Stimulated activated memory B cell treated with anti-CD40 and anti-IgM and Interleukin-4, amounts not matched to agents 10 μg/mL and 1 μg/mL and 100 μg/mL, for 72 hours (primary cell): ENCODE results near the gene SHROOM2.

Experiments
- ATAC-seq: fragments of 150-1000 bp; cut with Tn5 transposase; 2 replicates; pipeline ENCODE4 v1.10.0; 2021
- H3K27ac Mint-ChIP-seq: one replicate; pipeline ENCODE4 v1.8.0; 2022; ENCODE audit warnings: mild to moderate bottlenecking, mixed read lengths
- H3K27me3 Mint-ChIP-seq: one replicate; pipeline ENCODE4 v1.8.0; 2022; ENCODE audit warnings: mixed read lengths
- H3K36me3 Mint-ChIP-seq: one replicate; pipeline ENCODE4 v1.8.0; 2022; ENCODE audit warnings: mixed read lengths
- H3K4me1 Mint-ChIP-seq: one replicate; pipeline ENCODE4 v1.8.0; 2022; ENCODE audit warnings: mixed read lengths
- H3K4me3 Mint-ChIP-seq: one replicate; pipeline ENCODE4 v1.8.0; 2022; ENCODE audit warnings: mild to moderate bottlenecking, moderate library complexity, mixed read lengths
- H3K9me3 Mint-ChIP-seq: one replicate; pipeline ENCODE4 v1.8.0; 2022; ENCODE audit warnings: mixed read lengths

SHROOM2 gene

GRCh38 chrX:9884031-9884779, 98.0 kb downstream of the SHROOM2 start:
- Mint-ChIP-seq H3K4me3 (no peak overlapping the region), H3K4me1 (no peaks in the 10 kb centered on the region), H3K9me3 (no peaks in the 10 kb centered on the region), H3K36me3 (no peaks in the 10 kb centered on the region), H3K27ac (no peak overlapping the region), H3K27me3 (peaks cover 11% of the 10 kb centered on the region)
- no peak for ATAC-seq

DNA sequence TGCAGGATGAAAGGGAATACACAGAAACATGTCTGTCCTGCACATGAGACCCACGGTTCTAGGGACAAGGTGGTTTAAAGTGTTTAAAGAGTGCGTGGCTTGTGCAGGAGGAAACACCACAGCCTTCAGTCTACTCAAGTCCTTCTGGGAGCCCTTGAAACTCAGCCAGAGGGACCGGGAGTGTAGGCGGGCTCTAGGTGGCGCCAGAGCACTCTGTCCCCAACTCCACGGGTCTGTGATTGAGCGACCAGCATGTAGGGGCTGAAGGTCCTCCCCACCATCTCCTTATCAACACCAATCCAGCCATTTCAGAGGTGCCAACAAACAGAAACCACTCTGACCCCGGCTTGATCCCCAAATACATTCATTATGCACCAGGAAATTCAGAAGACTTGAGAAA, 98.9 kb downstream of the SHROOM2 start:
- no peaks in the 10 kb centered on the region for H3K4me1 Mint-ChIP-seq
- H3K4me3 Mint-ChIP-seq, result no peak overlapping the region
- H3K27ac Mint-ChIP-seq, result no peak overlapping the region
- H3K36me3 Mint-ChIP-seq, result no peaks in the 10 kb centered on the region
- no peaks in the 10 kb centered on the region for H3K9me3 Mint-ChIP-seq
- peaks cover 11% of the 10 kb centered on the region for H3K27me3 Mint-ChIP-seq
- peak; percentile 76 for ATAC-seq

- no peak for ATAC-seq
- Mint-ChIP-seq H3K36me3 (no peaks in the 10 kb centered on the region), H3K4me3 (no peak overlapping the region), H3K27me3 (peaks cover 11% of the 10 kb centered on the region), H3K27ac (no peak overlapping the region), H3K9me3 (no peaks in the 10 kb centered on the region), H3K4me1 (no peaks in the 10 kb centered on the region)
Measured at GRCh38 chrX:9887659-9888297, 101.5 kb downstream of the SHROOM2 start.

DNA sequence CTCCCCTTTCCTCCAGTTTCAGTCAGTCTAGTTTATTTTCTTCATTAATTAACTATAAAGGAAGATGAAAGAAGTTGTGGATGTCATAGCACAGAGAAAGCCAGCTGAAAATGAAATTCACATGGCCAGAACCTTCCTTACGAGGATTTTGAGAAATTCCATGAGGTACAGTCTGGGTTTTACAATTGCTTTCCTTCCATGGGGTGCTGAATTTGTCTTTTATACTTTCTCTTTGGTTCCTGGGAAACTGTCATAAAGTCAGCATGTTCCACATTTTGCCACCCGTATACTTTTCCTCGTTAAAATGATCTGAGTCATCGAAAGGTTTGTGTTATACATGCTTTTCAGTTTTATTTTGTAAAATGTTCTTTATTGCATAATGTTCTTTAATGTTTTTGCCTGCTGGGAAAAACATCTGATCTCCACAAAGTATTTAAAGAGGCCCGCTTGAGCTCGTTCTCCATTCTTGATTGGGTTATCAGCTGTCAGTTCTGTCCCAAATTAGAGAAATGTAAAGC, 102.8 kb downstream of the SHROOM2 start:
- Mint-ChIP-seq H3K9me3 (no peaks in the 10 kb centered on the region), H3K4me1 (no peaks in the 10 kb centered on the region), H3K27ac (no peak overlapping the region), H3K4me3 (no peak overlapping the region), H3K27me3 (peaks cover under 1% of the 10 kb centered on the region), H3K36me3 (no peaks in the 10 kb centered on the region)
- ATAC-seq, result no peak

GRCh38 chrX:9890681-9891091, 104.5 kb downstream of the SHROOM2 start:
- Mint-ChIP-seq H3K9me3 (no peaks in the 10 kb centered on the region), H3K36me3 (no peaks in the 10 kb centered on the region), H3K4me3 (no peak overlapping the region), H3K4me1 (no peaks in the 10 kb centered on the region), H3K27ac (no peak overlapping the region), H3K27me3 (no peaks in the 10 kb centered on the region)
- ATAC-seq, result no peak

DNA sequence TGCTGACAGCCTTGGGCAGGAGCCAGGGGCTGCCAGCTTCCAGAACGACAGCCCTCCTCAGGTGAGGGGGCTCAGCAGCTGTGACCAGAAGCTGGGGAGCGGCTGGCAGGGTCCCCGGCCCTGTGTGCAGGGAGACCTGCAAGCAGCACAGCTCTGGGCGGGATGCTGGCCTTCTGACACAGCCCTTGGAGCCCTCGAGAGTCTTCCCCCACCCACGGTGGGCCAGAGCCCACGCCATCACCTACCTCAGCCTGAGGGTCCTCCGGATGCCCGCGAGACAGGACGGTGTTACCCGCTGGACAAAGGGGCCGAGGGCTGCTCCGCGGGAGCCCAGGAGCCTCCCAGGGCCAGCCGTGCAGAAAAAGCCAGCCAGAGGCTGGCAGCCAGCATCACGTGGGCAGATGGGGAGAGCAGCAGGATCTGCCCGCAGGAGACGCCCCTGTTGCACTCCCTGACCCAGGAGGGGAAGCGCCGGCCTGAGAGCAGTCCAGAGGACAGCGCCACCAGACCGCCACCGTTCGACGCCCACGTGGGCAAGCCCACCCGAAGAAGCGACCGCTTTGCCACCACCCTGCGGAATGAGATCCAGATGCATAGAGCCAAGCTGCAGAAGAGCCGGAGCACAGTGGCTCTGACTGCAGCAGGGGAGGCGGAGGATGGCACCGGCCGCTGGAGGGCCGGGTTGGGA, 109.1 kb downstream of the SHROOM2 start:
- Mint-ChIP-seq H3K27ac (no peak overlapping the region), H3K4me3 (no peak overlapping the region)

GRCh38 chrX:9897761-9898161, 111.5 kb downstream of the SHROOM2 start:
- Mint-ChIP-seq H3K9me3 (no peaks in the 10 kb centered on the region), H3K27me3 (peaks cover 8% of the 10 kb centered on the region), H3K4me1 (no peaks in the 10 kb centered on the region), H3K36me3 (no peaks in the 10 kb centered on the region), H3K27ac (no peak overlapping the region), H3K4me3 (no peak overlapping the region)
- ATAC-seq, result no peak

More for the DNA sequence above, 109.1 kb downstream of the SHROOM2 start:
- H3K36me3 Mint-ChIP-seq, result no peaks in the 10 kb centered on the region
- no peaks in the 10 kb centered on the region for H3K9me3 Mint-ChIP-seq
- ATAC-seq, result no peak
- H3K4me1 Mint-ChIP-seq, result no peaks in the 10 kb centered on the region
- H3K27me3 Mint-ChIP-seq, result peaks cover 8% of the 10 kb centered on the region

DNA sequence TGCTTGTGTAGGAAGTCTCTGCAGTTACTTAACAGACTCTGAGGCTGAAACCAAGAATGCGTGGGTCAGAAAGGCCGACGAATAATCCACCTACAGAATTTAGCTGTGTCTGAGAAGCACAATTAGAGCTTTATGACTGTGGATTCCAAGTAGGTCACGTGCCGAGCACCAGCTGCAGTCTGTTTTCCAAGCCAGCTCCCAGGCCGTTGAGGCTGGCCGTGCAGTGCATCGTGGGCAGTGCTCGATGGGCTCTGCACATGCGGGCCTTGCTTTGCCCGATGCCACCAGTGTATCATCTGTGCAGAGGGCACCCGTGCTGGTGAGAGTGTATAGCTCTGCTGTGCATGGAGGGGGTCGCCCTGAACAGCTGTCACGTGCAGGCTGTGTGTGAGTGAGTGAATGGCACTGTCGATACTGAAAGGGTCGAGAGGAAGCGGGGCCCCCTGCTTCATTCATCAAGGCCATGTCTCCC, 113.4 kb downstream of the SHROOM2 start:
- Mint-ChIP-seq H3K36me3 (no peaks in the 10 kb centered on the region), H3K27ac (no peak overlapping the region), H3K4me3 (no peak overlapping the region), H3K27me3 (peaks cover 8% of the 10 kb centered on the region), H3K9me3 (no peaks in the 10 kb centered on the region), H3K4me1 (no peaks in the 10 kb centered on the region)
- no peak for ATAC-seq

DNA sequence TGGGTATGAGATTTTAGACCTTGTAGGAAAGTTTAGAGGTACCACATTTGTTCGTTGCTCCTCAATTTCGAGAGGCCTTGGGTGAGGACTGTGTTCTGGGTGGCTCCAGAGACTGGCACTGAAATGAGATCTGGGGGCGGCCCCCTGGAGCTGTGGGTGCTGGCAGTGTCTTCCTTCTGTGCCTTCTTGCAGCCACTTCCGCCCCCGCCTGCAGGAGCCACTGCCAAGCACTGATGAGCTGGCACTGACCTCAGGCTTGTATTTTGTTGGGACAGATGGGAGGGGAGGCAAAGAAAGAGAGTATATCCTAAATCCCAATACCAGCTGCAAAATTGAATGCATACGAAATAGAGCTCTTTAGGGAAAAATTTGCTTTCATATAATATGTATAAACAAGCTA, 116.4 kb downstream of the SHROOM2 start:
- no peaks in the 10 kb centered on the region for H3K9me3 Mint-ChIP-seq
- peaks cover 8% of the 10 kb centered on the region for H3K27me3 Mint-ChIP-seq

GRCh38 chrX:9903146-9903545, 116.9 kb downstream of the SHROOM2 start:
- no peaks in the 10 kb centered on the region for H3K9me3 Mint-ChIP-seq
- peaks cover 8% of the 10 kb centered on the region for H3K27me3 Mint-ChIP-seq
- H3K36me3 Mint-ChIP-seq, result no peaks in the 10 kb centered on the region
- no peak overlapping the region for H3K4me3 Mint-ChIP-seq
- no peak for ATAC-seq
- no peak overlapping the region for H3K27ac Mint-ChIP-seq
- H3K4me1 Mint-ChIP-seq, result no peaks in the 10 kb centered on the region

More for the DNA sequence above, 116.4 kb downstream of the SHROOM2 start:
- Mint-ChIP-seq H3K4me1 (no peaks in the 10 kb centered on the region), H3K4me3 (no peak overlapping the region), H3K36me3 (no peaks in the 10 kb centered on the region), H3K27ac (no peak overlapping the region)
- ATAC-seq, result no peak

DNA sequence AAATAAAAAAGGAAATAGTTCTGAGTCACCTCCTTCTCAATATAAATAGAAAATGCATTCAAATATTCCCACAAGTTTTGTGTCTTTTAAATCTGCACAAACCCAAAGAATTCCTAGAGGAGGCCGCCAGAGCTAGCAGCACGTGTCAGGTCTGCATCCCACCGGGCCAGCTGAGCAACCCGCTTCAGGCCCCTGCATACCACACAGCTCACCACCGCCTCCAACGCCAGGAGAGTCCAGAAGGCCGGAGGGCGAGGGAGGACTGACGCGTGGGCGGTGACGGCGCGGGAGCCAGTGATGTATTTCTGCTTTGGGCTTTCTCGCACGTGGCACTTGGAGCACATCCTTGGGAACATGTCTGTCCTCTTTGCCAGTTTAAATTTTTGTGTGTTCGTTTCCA, 119.1 kb downstream of the SHROOM2 start:
- no peaks in the 10 kb centered on the region for H3K9me3 Mint-ChIP-seq
- ATAC-seq, result no peak
- no peaks in the 10 kb centered on the region for H3K27me3 Mint-ChIP-seq
- no peaks in the 10 kb centered on the region for H3K4me1 Mint-ChIP-seq
- H3K4me3 Mint-ChIP-seq, result no peak overlapping the region
- no peak overlapping the region for H3K27ac Mint-ChIP-seq
- no peaks in the 10 kb centered on the region for H3K36me3 Mint-ChIP-seq

DNA sequence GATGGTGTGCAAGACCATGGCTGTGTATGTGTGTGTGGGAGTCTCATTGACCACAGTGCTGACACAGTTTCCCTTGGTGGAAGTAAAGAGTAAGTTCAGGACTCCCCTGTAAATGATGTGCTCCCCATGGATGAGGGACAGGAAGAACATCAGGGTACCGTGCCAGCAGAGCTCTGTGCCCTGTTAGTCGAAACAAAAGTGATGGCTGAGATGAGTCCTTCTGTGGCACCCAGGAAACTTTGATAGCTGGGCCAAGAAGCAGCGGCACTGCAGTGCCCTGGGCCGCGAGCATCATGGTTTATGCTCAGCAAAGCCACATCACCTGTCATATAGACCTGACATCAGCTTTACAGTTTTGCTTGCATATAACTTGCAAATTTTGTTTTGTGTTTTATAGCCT, 119.5 kb downstream of the SHROOM2 start:
- Mint-ChIP-seq H3K4me1 (no peaks in the 10 kb centered on the region), H3K9me3 (no peaks in the 10 kb centered on the region), H3K27me3 (no peaks in the 10 kb centered on the region), H3K27ac (no peak overlapping the region), H3K4me3 (no peak overlapping the region), H3K36me3 (no peaks in the 10 kb centered on the region)
- no peak for ATAC-seq

GRCh38 chrX:9906919-9907318, 120.7 kb downstream of the SHROOM2 start:
- no peaks in the 10 kb centered on the region for H3K27me3 Mint-ChIP-seq

GRCh38 chrX:9907645-9908387, 121.6 kb downstream of the SHROOM2 start:
- no peaks in the 10 kb centered on the region for H3K36me3 Mint-ChIP-seq
- no peak overlapping the region for H3K27ac Mint-ChIP-seq
- no peak for ATAC-seq
- H3K9me3 Mint-ChIP-seq, result no peaks in the 10 kb centered on the region
- no peak overlapping the region for H3K4me3 Mint-ChIP-seq
- H3K27me3 Mint-ChIP-seq, result no peaks in the 10 kb centered on the region
- H3K4me1 Mint-ChIP-seq, result no peaks in the 10 kb centered on the region

More at GRCh38 chrX:9906919-9907318, 120.7 kb downstream of the SHROOM2 start:
- ATAC-seq, result no peak
- H3K36me3 Mint-ChIP-seq, result no peaks in the 10 kb centered on the region
- H3K4me3 Mint-ChIP-seq, result no peak overlapping the region
- no peaks in the 10 kb centered on the region for H3K9me3 Mint-ChIP-seq
- H3K27ac Mint-ChIP-seq, result no peak overlapping the region
- no peaks in the 10 kb centered on the region for H3K4me1 Mint-ChIP-seq

DNA sequence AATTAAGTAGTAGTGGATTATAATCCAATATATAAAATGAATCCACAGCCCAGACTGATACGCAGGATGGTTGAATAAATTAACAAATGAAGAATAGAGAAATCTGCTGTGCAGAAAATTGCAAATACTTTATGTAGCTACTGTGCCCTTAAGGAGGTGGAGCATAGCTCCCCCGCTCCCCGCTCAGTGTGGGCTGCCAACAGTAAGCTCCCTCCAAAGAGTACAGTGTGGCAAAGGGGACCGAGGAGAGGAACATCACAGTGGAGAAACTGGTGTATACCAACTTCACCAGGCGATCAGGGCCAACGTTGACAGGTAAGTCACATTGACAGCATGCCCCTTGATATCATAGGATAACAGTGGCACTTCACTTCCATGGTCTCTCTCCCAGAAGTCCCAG, 123.0 kb downstream of the SHROOM2 start:
- no peaks in the 10 kb centered on the region for H3K36me3 Mint-ChIP-seq
- no peak overlapping the region for H3K27ac Mint-ChIP-seq
- no peak for ATAC-seq
- no peaks in the 10 kb centered on the region for H3K27me3 Mint-ChIP-seq
- H3K4me1 Mint-ChIP-seq, result no peaks in the 10 kb centered on the region
- no peak overlapping the region for H3K4me3 Mint-ChIP-seq
- no peaks in the 10 kb centered on the region for H3K9me3 Mint-ChIP-seq
